DMS153 treated with DMSO at 0.1 percent for 48 hours (cell line): ENCODE results near the gene AGMO.

Source experiments
- DNase-seq: peaks from one replicate; lab custom pipeline; 2025; ENCODE audit not compliant: unreplicated experiment; lab: John Stamatoyannopoulos, UW

The AGMO gene

DNA sequence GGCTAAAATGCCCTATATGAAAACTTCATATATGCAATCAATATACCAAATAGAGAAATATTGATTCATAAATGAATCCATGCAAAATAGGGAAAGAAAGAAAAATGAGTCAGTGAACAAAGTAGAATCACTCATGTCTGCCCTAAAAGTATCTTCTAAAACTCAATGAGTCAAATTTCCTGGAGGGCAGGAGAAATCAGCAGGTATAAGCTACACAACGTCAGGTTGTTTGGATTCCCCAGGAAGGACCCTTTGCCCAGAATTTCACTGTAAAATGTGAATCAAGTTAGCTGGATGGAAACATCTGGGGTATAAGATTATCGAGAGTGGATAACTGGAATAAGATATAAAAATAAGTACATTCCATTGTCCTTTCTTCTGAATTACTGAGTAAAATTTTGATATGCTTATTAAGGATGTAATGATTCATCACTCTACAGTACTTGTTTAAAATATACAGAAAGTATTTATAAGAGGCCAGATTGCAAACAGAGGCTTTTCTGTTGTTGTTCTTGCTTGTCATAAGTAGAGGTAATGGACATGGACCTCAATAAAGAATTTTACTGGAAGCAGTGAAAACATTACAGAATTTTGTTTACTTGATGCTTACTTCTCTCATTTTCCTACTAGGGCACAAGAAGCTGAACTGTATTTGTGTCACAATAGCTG lies 99.0 kb downstream of the AGMO start:
- no peak for DNase-seq

DNA sequence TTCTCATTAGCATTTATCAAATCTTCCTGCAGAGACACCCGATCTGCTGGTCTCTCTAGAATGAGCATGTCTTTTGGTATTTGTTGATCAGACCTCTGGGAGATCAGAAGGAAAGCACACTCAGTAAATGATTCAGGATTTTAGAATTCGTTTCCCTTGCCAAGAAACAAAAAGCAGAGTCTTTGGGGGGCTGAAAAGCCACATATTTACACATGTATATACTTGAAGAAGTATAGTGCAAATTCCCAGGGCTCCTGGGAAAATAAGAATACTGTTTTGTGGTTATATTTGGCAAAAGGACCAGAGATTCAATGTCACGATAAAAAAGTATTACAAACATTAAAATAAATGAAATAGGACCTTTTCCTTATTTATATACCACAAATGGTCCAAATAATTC lies 100.2 kb downstream of the AGMO start:
- no peak for DNase-seq

DNA sequence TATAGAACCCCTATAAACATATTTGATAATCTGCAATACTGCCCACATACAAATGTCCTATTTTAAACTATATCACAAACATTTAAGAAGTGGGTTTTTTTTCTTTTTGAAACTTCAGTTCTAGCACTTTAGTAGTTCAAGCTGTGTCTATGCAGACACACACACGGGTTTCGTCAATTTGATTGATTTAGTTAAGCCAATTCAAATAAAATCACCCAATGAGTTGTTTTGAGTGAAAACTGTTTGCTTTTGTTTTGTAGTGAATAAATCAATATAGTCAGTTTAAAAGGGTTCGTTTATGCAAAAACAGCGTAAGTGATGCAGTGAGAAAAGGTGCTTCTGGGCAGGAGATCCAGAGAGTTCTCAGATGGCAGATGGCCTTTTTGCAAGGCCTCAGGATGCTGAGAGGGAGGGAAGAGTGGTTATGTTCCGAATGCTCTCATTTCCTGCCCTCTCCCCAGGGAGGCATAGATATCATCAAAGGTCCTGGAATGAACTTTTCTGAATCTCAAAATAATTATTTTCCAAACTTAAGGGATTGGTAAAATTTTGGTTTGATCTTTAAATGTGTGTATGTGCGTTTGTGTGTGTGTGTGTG lies 102.7 kb downstream of the AGMO start:
- peak; percentile 13 for DNase-seq

DNA sequence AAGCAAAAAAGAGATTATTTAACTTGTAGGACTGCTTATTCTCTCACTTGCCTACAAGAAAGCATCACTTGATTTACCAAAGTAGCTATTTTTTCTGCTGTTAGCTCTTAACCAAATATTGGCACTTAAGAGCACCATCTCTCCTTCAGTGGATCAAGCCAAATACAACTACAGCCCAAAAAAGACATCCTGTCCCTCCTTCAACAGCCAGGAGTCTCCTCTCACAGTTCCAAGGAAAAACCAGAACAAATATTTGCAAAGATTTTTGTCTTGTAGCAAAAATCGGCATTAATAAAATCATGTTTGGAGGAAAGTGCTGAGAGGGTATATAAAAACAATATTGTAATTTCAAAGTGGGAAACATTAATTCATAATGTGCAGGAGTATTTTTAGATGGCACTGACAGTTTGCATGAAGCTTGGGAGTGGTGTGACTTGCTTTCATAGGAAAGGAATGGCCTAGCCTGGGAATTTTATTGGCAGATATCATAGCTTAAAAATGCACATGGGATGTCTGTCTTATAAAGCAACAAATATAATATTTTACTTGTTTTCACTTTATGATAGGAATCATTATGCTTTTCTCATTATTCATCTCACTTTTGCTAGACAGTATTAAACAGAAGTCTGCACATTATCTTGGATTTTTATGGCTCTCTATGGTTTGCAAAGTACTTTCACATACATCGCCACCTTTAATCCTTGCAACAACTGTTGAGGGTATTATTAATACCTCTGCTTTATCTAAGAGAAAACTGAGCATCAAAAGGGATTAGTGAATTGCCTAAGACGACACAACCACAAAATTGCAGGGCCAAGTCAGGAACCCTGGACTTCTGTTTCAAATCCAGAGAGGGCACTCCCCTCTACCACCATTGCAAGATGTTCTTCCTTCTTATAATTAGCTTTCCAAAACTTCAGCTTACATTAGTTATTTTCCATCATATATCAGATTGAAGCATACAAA lies 103.5 kb downstream of the AGMO start:
- DNase-seq: no peak

DNA sequence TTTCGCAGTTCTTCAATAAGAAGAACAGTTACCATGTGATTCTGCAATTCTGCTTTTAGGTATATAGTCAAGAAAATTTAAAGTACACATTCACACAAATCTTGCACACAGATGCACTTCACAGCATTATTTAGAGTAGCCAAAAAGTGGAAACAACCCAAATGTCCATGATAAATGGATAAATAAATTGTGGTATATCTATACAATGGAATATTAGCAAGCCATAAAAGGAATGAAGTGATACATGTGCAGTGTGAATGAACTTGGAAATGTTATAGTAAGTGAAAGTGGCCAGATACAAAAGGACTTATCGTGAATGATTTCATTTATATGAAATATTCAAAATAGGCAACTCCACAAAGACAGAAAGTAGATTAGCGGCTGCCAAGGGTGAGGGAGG lies 109.1 kb downstream of the AGMO start:
- no peak for DNase-seq

DNA sequence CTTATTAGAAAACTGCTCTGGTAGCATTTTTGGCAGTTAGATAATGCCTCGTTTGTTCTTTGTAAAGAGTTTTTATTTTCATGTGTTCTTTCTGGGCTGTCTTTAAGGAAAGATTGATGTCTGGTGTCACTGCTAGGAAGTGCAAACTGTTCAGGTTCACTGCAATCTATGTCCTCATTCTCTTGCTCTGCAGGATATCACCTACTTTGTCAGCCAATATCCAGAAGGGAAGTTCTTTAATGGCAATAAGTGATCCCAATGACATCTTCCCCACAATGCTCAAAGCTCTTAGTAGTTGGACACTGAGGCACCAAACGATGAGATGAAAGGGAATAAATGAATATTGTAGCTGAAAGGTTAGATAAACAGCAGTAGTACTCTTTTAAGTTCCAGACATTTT lies 115.1 kb downstream of the AGMO start:
- DNase-seq: no peak

DNA sequence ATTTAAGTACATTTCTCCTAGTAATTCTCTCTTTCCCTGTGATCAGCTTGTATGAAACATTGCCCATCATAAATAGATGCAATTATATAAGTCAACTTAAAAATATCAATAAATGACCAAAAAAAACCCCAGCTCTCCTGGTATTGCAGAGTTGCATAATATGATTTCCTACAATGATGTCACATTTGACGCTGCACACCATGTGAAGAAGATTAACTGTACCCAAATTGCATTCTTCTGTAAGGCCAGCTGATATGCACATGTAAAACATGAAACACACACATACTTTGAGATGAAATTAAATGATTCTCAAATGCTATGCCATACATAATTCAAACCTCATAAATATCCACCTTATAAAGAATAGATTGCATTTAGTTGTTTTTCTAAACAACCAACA lies 115.5 kb downstream of the AGMO start:
- no peak for DNase-seq

DNA sequence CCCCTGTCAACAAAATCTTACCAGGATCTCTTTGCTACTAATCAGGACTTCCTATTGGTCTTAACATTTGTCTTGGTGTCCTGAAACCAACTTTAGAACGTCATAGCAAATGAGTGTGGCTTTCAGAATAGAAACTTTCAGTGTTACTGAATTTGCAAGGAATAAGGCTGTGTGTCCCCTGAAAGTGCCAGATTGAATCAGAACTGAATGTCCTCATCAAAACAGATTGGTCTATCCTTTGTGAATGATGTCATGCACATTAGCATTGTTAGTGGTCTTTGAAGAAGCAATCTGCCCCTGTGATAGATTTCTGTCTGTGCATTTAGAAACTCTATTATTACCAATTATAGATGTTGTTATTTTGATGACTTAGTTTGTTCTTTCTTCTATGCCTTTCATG lies 119.9 kb downstream of the AGMO start:
- no peak for DNase-seq

DNA sequence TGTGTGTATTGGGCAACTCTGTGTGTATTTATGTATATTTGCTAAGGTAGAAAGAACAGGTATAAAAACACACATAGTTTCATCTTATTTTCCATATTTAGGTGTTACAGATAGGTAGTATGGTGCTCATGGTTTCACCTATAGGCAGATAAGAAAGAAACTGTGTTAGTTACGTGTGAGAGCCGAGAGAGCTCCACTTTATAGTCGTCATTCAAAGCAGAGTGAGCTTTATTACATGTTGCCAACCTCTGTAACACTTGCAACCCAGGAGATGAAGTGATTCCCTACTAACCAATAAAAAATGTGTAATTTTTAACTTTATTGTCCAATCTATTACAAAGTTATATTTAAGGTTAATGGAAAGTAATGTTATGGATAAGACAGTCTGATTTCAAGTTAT lies 121.3 kb downstream of the AGMO start:
- no peak for DNase-seq

DNA sequence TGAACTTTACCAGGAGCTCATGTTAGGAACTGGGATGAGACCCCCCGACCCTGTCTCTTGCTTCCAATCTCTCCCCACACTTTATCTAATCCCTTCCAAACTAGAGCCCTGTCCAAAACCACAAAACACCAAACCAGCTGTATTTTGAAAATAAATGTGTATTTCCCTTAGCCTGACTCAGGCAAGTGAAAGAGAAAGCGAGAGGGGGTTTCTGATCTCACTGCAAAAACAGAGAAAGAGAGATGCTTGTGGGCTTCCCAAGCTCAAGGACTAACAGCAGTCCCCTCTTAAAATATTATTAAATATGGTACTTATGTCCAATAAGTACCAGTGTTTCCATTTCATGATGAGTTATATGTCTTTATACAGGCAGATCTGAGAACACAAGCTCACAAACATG lies 122.0 kb downstream of the AGMO start:
- DNase-seq: no peak

DNA sequence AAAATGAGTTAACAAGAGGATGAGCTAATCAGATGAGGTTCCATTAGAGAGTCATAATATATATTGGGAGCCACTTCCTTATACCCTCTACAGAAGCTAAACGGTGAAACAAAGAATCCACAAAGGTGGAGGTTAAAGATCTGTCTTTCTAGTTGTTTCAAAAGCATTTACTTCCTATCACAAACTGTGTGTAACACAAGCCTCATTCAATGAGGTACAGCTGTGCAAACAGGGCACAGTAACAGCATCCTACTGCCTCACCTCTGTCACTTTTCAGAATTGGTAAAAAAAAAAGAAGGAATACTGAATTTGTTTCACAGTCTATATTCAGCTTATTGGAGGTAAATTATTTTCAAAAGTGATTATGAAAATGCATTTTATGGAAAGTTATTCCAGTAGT lies 128.7 kb downstream of the AGMO start:
- DNase-seq: peak; percentile 91

DNA sequence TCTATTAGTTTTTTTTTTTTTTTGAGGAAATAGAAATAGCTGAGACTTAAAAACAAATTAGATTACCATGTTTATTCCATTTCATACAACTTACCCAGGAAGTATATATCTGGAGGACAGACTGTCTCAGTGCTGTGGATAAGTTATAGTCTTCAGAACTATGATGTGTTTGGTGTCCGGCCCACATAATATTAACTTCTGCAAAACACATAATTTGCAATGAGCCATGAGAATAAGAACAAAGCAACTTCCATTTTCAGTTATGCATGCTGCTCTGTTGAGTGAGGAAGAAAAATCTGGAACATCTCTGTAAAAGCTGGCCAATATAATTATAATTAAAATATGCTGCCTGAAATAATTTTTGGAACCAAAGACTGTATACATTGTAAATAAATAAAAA lies 130.9 kb downstream of the AGMO start:
- DNase-seq: no peak

DNA sequence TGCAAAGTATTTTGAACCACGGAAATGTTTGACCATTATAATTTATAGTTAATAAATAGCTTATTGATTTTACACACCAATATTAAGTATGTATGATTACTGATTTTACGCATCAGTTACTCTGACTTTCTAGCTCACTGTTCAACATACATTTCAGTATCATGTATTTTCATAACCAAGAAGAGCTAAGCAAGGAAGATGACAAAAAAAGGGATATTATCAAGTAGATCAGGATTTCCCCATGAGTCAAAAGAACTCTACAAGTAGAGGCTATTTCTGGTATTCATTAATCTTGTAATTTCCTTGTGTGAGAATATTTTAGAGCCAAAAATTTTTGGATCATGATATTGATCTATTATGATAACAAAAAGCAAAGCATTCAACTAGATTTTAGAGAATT lies 131.6 kb downstream of the AGMO start:
- no peak for DNase-seq

DNA sequence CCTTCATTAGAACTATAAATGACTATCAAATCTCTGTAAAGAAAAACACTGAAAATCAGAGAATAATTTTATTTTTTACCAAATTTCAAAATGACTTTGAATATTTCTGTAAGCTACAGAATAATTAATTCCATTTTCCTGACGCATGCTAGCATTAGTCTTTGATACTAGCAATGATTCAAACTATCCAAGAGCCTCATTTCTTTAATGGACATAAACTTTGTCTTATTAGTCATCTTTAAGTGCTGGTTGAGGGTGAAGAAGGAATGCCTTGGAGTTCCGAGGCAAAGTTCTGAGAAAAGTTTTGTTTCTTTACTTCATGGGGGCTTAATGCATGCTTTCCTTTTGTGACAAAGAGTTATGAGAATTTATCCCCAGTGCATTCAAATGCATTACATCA lies 137.3 kb downstream of the AGMO start:
- no peak for DNase-seq

DNA sequence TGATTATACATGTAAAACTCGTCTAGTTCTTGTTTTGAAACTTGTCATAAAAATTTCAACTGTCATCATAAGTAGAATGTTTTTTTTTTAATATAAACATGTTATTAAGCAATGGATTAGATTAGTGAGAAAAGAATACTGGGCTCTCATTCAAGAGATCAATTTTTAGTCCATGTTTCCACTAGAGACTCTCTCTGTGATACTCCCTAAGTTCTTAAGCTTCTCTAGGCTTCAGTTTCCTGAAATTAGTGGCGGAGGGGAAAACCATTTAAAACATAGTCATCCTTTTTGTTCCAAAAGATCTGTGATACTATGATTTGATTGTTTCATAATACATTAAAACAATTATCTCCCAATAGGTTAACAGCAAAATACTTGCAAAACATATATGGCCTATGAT lies 142.2 kb downstream of the AGMO start:
- no peak for DNase-seq

DNA sequence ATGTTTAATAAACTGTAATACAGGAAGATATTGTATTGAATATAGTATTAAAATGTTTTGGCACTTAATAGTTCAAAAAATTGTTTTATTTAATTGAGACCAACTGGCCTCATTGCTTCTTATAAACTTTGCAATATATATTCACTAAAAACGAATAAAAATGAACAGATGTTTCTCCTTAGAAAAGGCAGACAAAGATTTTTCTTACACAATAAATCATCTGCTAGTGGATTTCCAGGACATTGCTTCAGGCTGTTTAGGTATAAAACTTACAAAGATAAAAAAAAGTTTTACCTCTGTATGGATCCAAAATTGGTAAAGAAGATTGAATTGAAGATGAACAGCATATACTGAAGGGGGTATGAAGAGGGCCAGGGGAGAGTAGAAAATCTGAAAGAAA lies 143.6 kb downstream of the AGMO start:
- no peak for DNase-seq

DNA sequence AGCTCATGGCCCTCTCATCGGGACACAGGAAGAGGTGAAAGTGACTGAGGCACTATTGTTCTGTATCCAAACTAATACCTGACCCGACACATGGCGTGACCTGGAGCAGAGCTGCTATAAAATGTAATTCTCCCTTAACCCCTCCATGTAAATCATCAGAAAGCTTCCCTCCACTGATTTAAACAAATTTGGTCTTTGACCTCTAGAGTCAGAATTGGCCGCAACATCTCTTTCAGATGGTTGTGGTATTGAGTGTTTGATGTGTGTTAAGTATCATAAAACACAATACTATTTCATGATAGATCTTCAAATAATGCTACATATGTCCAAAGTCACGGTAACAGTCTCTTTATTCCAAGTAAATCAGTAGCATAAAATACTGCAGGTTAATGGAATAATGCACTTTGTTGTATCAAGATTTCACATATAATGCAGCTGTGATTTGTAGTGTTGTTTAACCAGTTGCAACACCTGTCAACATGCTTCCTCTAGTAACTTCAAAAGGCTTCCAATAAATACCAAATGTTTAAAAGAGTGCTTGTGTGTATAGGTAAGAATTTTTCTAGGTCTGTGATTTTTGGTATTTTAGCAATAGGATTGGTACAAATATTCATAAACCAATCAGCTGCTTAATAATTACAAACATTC lies 144.3 kb downstream of the AGMO start:
- no peak for DNase-seq

DNA sequence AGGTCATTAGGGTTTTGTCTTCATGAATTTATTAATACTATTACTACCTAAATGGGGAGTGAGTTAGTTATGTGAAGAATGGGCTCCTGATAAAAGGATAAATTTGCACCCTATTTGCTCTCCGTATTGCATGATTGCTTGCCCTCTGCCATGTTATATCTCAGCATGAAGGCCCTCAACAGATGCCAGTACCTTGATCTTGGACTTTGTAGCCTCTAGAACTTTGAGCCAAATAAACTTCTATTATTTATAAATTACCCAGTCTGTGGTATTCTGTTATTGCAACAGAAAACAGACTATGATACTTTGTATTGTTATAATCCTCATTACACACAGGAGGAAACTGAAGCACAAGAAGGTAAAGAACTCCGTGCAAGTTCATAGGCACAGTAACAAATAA lies 150.8 kb downstream of the AGMO start:
- no peak for DNase-seq

DNA sequence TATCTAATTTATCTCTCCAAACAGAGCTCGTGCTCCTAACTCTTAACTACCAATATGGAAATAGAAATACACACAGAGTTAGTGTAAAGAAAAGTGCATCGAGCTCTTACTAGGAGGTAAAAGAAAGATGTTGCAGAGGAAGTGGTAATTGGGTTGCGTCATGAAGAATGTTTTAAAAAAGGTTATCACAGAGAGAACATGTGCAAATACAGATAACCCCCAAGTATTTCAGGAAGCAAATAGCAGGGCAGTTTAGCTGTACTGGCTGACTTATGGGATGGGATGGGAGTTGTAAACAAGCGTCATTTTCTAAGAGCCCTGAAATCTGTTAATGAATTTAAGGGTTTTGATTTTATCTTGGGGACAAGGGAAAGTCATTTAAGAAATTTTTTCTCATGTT lies 153.9 kb downstream of the AGMO start:
- DNase-seq: no peak

DNA sequence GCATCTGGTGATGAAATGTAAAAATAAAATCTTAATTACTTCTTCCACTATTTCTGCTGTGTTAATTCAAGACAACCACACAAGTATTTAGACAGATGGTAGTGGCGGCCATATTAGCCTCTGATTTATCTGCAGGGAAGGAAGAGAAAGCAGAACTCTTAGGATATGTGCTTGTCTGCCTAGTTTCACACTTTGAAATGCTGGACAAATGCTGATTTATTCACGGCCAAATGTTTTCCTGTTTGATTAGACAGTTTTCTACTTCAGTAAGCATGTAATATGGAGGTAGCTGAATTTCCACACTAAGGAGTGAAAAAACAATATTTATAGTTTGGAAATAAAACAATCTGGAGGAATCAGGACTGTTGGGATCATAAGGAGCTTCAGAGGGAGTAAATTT lies 158.1 kb downstream of the AGMO start:
- DNase-seq: no peak

DNA sequence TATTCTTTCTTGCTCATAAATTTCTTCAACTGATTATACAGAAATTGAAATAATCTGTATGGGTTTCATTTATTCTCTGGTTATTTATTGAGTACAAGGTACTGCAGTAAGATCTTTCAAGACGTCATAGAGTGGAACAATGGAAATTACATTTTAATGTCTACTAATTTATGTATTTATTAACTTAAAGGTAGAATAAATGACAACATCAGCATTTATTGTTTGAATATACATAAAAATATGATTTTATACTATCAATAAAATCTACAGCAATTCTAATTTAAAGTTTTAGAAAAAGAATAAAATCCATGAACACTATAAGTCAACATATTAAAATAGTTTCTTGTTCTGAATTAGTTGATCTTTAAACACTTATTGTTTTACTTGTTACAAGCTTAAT lies 158.5 kb downstream of the AGMO start:
- no peak for DNase-seq
